Upper lobe of left lung (tissue), 6 donors: Measurements from ENCODE around the gene TMEM35A. TPM values are rescaled to one million over a fixed set of nuclear protein-coding genes. Genes with fewer than 3 reads are reported as not detected.
"Not testable (repeated sequence)": the region's sequence is repeated elsewhere in the genome, so short reads cannot be mapped to it uniquely, and the experiment has no call there.

Source experiments
- ATAC-seq, 2 donors: fragments of 200-7000 bp; cut with Tn5 transposase; one replicate each; pipeline ENCODE4 v1.9.1; 2022; ENCODE audit warnings: mild to moderate bottlenecking in 2 of 2, moderate library complexity in 2 of 2; ENCODE audit not compliant: low FRiP score in 2 of 2
- DNase-seq, 2 donors: peaks; one replicate each; pipeline ENCODE4 v3.0.0-alpha.2; 2019 to 2020
- H3K27ac ChIP-seq, 4 donors: fragments of 200-600 bp; sonication (generic); one replicate each; pipeline ENCODE4 v1.5.1; 2016 to 2019
- H3K27me3 ChIP-seq, 4 donors: fragments of 200-600 bp; sonication (generic); one replicate each; pipeline ENCODE4 v1.5.1; 2017 to 2019
- H3K36me3 ChIP-seq, 4 donors: fragments of 200-600 bp; sonication (generic); one replicate each; pipeline ENCODE4 v1.5.1; 2016 to 2019
- H3K4me1 ChIP-seq, 4 donors: fragments of 200-600 bp; sonication (generic); one replicate each; pipeline ENCODE4 v1.5.1; 2018 to 2019
- H3K4me3 ChIP-seq, 4 donors: fragments of 200-600 bp; sonication (generic); one replicate each; pipeline ENCODE4 v1.5.1; 2017 to 2019; ENCODE audit warnings: mild to moderate bottlenecking in 2 of 4, moderate library complexity in 1 of 4
- H3K9me3 ChIP-seq, 4 donors: fragments of 200-600 bp; sonication (generic); one replicate each; pipeline ENCODE4 v1.5.1; 2018 to 2019
- CTCF ChIP-seq, 6 experiments: fragments of 450-650 bp in 4 of 6; fragments of 200-600 bp in 2 of 6; sonication (generic) in 2 of 6; IDR thresholded peaks; one replicate each; pipeline ENCODE4 v1.5.1; 2016 to 2019; ENCODE audit warnings: antibody characterized with exemption in 6 of 6
- EP300 ChIP-seq, 4 donors: sonication (generic); formaldehyde crosslinking; IDR thresholded peaks; one replicate each; pipeline ENCODE4 v1.5.1; 2017; ENCODE audit warnings: antibody characterized with exemption in 4 of 4, control low read depth in 2 of 4
- POLR2A ChIP-seq, 4 donors: fragments of 450-650 bp; IDR thresholded peaks; one replicate each; pipeline ENCODE4 v1.5.1; 2016 to 2017; ENCODE audit warnings: antibody characterized with exemption in 4 of 4, mild to moderate bottlenecking in 2 of 4
- POLR2AphosphoS5 ChIP-seq, 2 donors: sonication (generic); formaldehyde crosslinking; IDR thresholded peaks; one replicate each; pipeline ENCODE4 v1.5.1; 2017; ENCODE audit warnings: antibody characterized with exemption in 2 of 2
- WGBS, 2 donors: methylation state at CpG; one replicate each; pipeline ENCODE4 v1.1.5; 2017 to 2018; 5-methylcytosine and 5-hydroxymethylcytosine counted together
- total RNA-seq, 6 donors: library from RNA; depleted of rRNA in 4 of 6; stranded (reverse); fragments of >200 nt in 4 of 6; gene quantifications; one replicate each; pipeline versions ENCODE4 v1.1.0 to v1.2.1, GENCODE V29; 2016 to 2021
- donor health status: DM: no; HTN: no; CAD: no; lungs with moderate emphysema.
- donor health status: DM: no; HTN: yes; CAD: no; lungs with severe emphysema.

TMEM35A gene
- total RNA-seq, 6 donors from 2014 or later: 0.46 to 1.3 (median 1.0) TPM; not detected in 2

GRCh38 chrX:101051549-101052302, 27.0 kb upstream of the TMEM35A start, which contains the start of gene TRMT2B:
Gene TRMT2B, minus strand, starts transcription at chrX:101052111. Its CDS starts 9,822 bp downstream, at chrX:101042289.
- 0 to 41% methylated on average over 16 to 37 of the region's 43 CpGs for WGBS, 2 donors

GRCh38 chrX:101056551-101056950, 22.1 kb upstream of the TMEM35A start:
- not testable (repeated sequence) for H3K9me3 ChIP-seq, H3K36me3 ChIP-seq, H3K27ac ChIP-seq, DNase-seq, H3K27me3 ChIP-seq, H3K4me3 ChIP-seq, H3K4me1 ChIP-seq, ATAC-seq
- 79 to 93% methylated on average over 3 to 4 of the region's 4 CpGs for WGBS, 2 donors

More at GRCh38 chrX:101051549-101052302, 27.0 kb upstream of the TMEM35A start, which contains the start of gene TRMT2B:
- TF ChIP-seq EP300 (IDR thresholded peaks at IDR 0.05) (no peak), POLR2A (IDR thresholded peaks at IDR 0.05) (peak in 1 of 4 donors; percentile 52), POLR2AphosphoS5 (IDR thresholded peaks at IDR 0.05) (peak in 1 of 2 donors; percentile 36), CTCF (IDR thresholded peaks at IDR 0.05) (no peak)
- H3K27ac ChIP-seq: peak within 1 kb of the TSS; percentile 86 to 90 (median 90)
- ATAC-seq: peak; percentile 95 to 99
- H3K4me3 ChIP-seq: peak within 1 kb of the TSS; percentile 41 to 69 (median 58)
- H3K9me3 ChIP-seq: no peaks in the 10 kb centered on the region
- H3K4me1 ChIP-seq: peaks cover 0 to 4% (median 0%) of the 10 kb centered on the region in 4 donors
- no peaks in the 10 kb centered on the region for H3K27me3 ChIP-seq
- H3K36me3 ChIP-seq: no peaks in the 10 kb centered on the region
- peak; percentile 82 to 88 for DNase-seq

GRCh38 chrX:101057093-101057714, 21.5 kb upstream of the TMEM35A start:
- 64 to 71% methylated on average over 3 of the region's 3 CpGs for WGBS, 2 donors
- Histone ChIP-seq H3K36me3 (no peaks in the 10 kb centered on the region), H3K4me3 (no peak overlapping the region), H3K4me1 (no peaks in the 10 kb centered on the region), H3K27ac (no peak overlapping the region), H3K9me3 (no peaks in the 10 kb centered on the region), H3K27me3 (no peaks in the 10 kb centered on the region)
- no peak for TF ChIP-seq EP300 (IDR thresholded peaks at IDR 0.05)
- TF ChIP-seq POLR2AphosphoS5 (IDR thresholded peaks at IDR 0.05): no peak
- no peak for TF ChIP-seq POLR2A (IDR thresholded peaks at IDR 0.05)
- no peak for TF ChIP-seq CTCF (IDR thresholded peaks at IDR 0.05)
- ATAC-seq: no peak
- no peak for DNase-seq

- no peak overlapping the region for H3K27ac ChIP-seq
These were observed 16.5 kb upstream of the TMEM35A start for GRCh38 chrX:101062176-101062575.

GRCh38 chrX:101071582-101071981, 7.1 kb upstream of the TMEM35A start:
- ATAC-seq (no peak), DNase-seq (no peak)
- Histone ChIP-seq H3K27ac (no peak overlapping the region), H3K4me1 (no peaks in the 10 kb centered on the region), H3K4me3 (no peak overlapping the region), H3K9me3 (no peaks in the 10 kb centered on the region), H3K27me3 (no peaks in the 10 kb centered on the region), H3K36me3 (no peaks in the 10 kb centered on the region)
- TF ChIP-seq POLR2AphosphoS5 (IDR thresholded peaks at IDR 0.05): no peak
- no peak for TF ChIP-seq POLR2A (IDR thresholded peaks at IDR 0.05)
- no peak for TF ChIP-seq CTCF (IDR thresholded peaks at IDR 0.05)
- TF ChIP-seq EP300 (IDR thresholded peaks at IDR 0.05): no peak
- 74 to 90% methylated on average over 3 of the region's 3 CpGs for WGBS, 2 donors

More at GRCh38 chrX:101062176-101062575, 16.5 kb upstream of the TMEM35A start:
- no peak for DNase-seq
- no peaks in the 10 kb centered on the region for H3K36me3 ChIP-seq
- H3K27me3 ChIP-seq: no peaks in the 10 kb centered on the region
- no peak for TF ChIP-seq EP300 (IDR thresholded peaks at IDR 0.05)
- no peak for TF ChIP-seq POLR2AphosphoS5 (IDR thresholded peaks at IDR 0.05)
- no peaks in the 10 kb centered on the region for H3K9me3 ChIP-seq
- H3K4me1 ChIP-seq: no peaks in the 10 kb centered on the region
- no peak for ATAC-seq
- no peak overlapping the region for H3K4me3 ChIP-seq
